Measurements from ENCODE around the gene VASP. TPM values are rescaled to one million over a fixed set of nuclear protein-coding genes. Genes with fewer than 3 reads are reported as not detected.
A peak's percentile ranks its signal among the peaks of the same experiment; 100 is the strongest.

VASP gene
- 110 TPM for total RNA-seq

DNA sequence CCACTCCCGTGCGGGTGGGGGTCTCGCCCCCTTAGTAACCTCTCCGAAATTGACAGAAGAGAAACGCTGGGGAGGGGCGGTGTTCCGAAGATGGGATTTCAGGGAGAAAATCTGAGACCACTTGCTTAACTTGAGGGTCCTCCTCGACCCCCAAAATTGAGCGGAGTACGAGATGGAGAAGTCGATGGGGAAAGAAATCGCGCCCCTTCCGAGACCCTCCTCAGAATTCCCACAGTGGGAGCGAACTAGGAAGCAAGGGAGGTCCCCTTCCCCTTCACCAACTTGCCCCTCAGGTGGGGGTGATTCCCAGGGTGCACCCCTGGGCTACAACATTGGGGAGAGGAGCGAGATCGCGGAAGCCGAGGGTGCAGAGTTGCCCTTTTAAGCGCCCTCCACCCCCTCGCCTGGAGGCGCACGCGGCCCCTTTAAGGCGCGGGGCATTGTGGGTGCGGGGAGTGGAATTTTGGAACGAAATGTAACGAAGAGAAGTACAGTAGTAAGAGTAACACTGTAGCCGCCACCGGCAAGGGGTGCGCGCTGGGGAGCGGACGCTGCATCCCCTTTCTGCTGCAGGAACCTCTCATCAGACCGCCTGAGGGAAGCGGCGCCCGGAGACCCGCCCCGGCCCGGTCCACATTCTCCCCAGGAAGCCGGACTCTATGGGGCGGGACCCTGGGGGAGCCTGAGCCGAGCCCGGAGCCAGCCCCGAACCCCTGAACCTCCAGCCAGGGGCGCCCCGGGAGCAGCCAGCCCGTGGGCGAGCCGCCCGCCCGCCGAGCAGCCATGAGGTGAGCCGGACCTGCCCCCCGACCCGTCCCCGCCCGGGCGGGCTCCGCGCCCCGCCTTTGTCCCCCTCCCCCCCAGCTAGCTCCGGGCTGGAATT, at the start of gene VASP:
TSS of gene VASP (plus strand) at position 491 of the 883 bp plus-strand sequence. CDS start at position 784, 293 bp downstream.
- H3K27me3 ChIP-seq: no peaks in the 10 kb centered on the region
- intact Hi-C loops (cut with DNase I): loop anchor here (2.0 to 10.0 kb wide), 5 partner anchors 75 to 506 kb away; partner anchors contain the start of genes MARK4, OPA3, QPCTL and RELB
- TF ChIP-seq, protein P1, sequence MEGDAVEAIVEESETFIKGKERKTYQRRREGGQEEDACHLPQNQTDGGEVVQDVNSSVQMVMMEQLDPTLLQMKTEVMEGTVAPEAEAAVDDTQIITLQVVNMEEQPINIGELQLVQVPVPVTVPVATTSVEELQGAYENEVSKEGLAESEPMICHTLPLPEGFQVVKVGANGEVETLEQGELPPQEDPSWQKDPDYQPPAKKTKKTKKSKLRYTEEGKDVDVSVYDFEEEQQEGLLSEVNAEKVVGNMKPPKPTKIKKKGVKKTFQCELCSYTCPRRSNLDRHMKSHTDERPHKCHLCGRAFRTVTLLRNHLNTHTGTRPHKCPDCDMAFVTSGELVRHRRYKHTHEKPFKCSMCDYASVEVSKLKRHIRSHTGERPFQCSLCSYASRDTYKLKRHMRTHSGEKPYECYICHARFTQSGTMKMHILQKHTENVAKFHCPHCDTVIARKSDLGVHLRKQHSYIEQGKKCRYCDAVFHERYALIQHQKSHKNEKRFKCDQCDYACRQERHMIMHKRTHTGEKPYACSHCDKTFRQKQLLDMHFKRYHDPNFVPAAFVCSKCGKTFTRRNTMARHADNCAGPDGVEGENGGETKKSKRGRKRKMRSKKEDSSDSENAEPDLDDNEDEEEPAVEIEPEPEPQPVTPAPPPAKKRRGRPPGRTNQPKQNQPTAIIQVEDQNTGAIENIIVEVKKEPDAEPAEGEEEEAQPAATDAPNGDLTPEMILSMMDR (IDR thresholded peaks at IDR 0.05): no peak
- peaks cover 2 to 12% of the 10 kb centered on the region in 2 donors for H3K4me1 ChIP-seq
- peak; percentile 74 to 93 for DNase-seq (ENCODE audit: low spot score in 2 of 2)
- H3K4me3 ChIP-seq: peak within 1 kb of the TSS; percentile 97 to 99
- H3K9me3 ChIP-seq: no peaks in the 10 kb centered on the region
- H3K27ac ChIP-seq: peak within 1 kb of the TSS; percentile 90 to 96
- no peaks in the 10 kb centered on the region for H3K36me3 ChIP-seq

DNA sequence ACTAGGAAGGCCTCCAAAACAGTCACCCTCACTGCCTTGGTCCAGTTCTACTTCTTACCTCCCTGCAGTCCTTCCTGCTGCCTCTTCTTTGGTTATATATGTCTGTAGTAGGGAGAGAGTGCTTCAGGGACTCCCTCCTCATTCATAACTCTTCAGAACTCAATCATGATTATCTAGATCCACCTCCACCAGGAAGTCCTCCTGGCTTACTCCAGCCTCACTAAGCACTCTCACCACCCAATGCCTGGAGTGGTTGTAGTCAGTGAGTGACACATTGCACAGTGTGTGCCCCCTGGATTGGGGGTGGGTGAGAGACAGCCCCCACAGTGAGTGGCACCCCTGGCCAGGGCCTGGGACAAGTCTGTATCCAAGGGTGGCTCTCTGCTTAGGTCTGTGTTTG, 49.5 kb upstream of the VASP start:
- DNase-seq (ENCODE audit: low spot score in 2 of 2): no peak
- intact Hi-C loops (cut with DNase I): no loop called here
- no peaks in the 10 kb centered on the region for H3K27me3 ChIP-seq
- no peaks in the 10 kb centered on the region for H3K9me3 ChIP-seq
- peaks cover 19 to 27% of the 10 kb centered on the region in 2 donors for H3K4me1 ChIP-seq
- H3K4me3 ChIP-seq: no peak overlapping the region
- TF ChIP-seq, protein P1 (IDR thresholded peaks at IDR 0.05): no peak
- H3K36me3 ChIP-seq: no peaks in the 10 kb centered on the region
- H3K27ac ChIP-seq: no peak overlapping the region

DNA sequence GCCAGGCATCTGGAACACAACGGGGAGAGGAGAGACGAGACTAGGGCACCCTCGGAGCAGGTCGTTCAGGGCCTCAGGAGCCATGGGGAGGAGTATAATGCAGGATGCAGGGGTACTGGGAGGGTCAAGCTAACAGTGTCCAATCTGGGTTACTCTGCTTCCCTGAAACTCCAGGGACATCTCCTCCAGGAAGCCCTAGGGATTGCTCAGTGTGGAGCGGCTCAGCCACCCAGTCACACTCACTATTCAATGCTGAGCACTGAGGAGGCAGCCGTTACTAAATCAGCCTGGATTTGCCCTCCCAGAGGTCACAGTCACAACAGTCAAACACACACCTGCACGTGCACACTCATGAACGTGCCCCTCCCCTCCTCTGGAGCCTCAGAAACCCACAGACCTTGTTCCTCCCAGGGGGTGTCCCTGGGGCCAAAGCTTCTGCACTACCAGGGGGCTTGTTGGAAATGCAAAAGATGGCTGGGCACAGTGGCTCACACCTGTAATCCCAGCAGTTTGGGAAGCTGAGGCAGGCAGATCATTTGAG, 46.4 kb upstream of the VASP start:
- no peak for DNase-seq (ENCODE audit: low spot score in 2 of 2)
- Histone ChIP-seq H3K4me1 (peaks cover 4 to 6% of the 10 kb centered on the region in 2 donors), H3K27me3 (no peaks in the 10 kb centered on the region), H3K27ac (no peak overlapping the region), H3K4me3 (no peak overlapping the region), H3K36me3 (no peaks in the 10 kb centered on the region), H3K9me3 (no peaks in the 10 kb centered on the region)
- intact Hi-C loops (cut with DNase I): no loop called here
- TF ChIP-seq, protein P1 (IDR thresholded peaks at IDR 0.05): no peak

DNA sequence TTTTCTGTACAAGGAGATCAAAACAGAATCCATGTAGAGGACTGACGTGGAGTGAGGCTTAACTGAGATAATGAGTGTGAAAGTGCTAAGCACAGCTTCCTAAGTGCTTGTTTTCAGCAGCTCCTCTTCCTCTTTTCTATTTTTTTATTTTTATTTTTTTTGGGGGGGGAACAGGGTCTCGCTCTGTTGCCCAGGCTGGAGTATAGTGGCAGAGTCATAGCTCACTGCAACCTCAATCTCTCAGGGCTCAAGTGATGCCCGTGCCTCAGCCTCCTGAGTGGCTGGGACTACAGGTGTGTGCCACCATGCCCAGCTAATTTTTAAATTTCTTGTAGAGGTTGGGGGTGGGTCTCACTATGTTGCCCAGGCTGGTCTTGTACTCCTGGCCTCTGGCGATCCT, 45.1 kb upstream of the VASP start:
- DNase-seq (ENCODE audit: low spot score in 2 of 2): no peak
- Histone ChIP-seq H3K4me3 (no peak overlapping the region), H3K27me3 (no peaks in the 10 kb centered on the region), H3K9me3 (no peaks in the 10 kb centered on the region), H3K4me1 (peaks cover 0 to 1% of the 10 kb centered on the region in 2 donors), H3K36me3 (no peaks in the 10 kb centered on the region), H3K27ac (no peak overlapping the region)
- intact Hi-C loops (cut with DNase I): no loop called here
- TF ChIP-seq, protein P1 (IDR thresholded peaks at IDR 0.05): no peak

DNA sequence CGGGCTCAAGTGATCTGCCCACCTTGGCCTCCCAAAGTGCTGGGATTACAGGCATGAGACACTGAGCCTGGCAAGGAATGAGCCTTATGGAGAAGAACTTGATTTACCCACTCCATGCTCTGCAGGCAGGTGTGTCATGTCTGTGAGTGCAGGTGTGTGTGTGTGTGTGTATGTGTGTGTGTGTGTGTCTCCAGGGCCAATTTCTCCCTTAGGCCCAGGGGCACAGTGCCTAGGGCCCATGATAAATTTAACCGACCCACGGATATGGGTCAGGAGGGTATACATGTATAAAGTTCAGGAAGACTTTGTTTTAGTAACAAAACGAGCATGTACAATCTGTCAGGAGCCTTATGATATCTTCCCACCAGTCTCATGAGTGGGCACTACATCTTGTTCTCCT, 44.0 kb upstream of the VASP start:
- no peaks in the 10 kb centered on the region for H3K9me3 ChIP-seq
- no peak overlapping the region for H3K4me3 ChIP-seq
- H3K27ac ChIP-seq: no peak overlapping the region
- peaks cover 3% of the 10 kb centered on the region in 2 donors for H3K4me1 ChIP-seq
- TF ChIP-seq, protein P1 (IDR thresholded peaks at IDR 0.05): no peak
- intact Hi-C loops (cut with DNase I): no loop called here
- no peaks in the 10 kb centered on the region for H3K27me3 ChIP-seq
- DNase-seq (ENCODE audit: low spot score in 2 of 2): no peak
- H3K36me3 ChIP-seq: no peaks in the 10 kb centered on the region
